ENCODE measurements around the gene RALBP1. TPM values are rescaled to one million over a fixed set of nuclear protein-coding genes. Genes with fewer than 3 reads are reported as not detected.

RALBP1 gene
- total RNA-seq, 3 donors from 2014 or later: 51.1 to 80.3 (median 51.1) TPM

GRCh38 chr18:9530226-9531009 lies 55.1 kb downstream of the RALBP1 start:
- intact Hi-C loops (cut with DNase I, micrococcal nuclease): no loop called here
- no peak overlapping the region for H3K4me3 ChIP-seq
- H3K9me3 ChIP-seq: no peaks in the 10 kb centered on the region
- no peaks in the 10 kb centered on the region for H3K36me3 ChIP-seq (ENCODE audit: low read depth)
- DNase-seq (no peak), ATAC-seq (no peak)
- H3K4me1 ChIP-seq (ENCODE audit: low read depth): no peaks in the 10 kb centered on the region
- TF ChIP-seq CTCF (IDR thresholded peaks at IDR 0.05): no peak

DNA sequence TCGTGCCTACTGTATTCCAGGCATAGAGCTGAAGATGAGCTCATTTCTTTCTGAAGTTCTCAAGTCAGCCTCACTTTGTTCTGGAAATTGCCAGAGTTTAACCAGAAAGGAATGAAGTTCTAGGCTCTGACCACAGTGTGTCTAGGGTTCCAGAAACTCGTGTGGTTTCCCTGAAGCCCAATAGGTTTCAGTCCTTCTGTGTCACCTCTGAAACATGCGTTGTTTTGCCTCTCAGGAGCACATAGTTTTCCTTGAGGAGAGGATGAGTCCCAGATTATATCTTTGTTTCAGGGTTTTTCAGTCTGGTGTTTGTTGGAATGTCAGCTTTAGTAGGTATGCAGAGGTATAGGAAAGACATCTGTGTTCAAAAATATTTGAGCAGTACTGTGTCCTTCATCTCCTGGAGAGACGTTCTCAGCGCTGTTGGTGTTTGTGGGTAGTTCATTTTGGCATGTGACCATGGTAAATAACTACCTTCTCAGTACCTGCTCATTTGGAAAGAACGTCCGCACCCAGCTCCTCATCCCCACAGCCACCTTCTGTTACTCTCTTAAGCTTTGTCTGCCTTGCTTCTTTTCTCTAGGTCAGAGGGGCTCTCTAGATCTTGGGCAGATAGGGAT lies 56.6 kb downstream of the RALBP1 start:
- Histone ChIP-seq H3K4me1 (ENCODE audit: low read depth) (no peaks in the 10 kb centered on the region), H3K4me3 (no peak overlapping the region), H3K9me3 (no peaks in the 10 kb centered on the region), H3K36me3 (ENCODE audit: low read depth) (no peaks in the 10 kb centered on the region)
- DNase-seq: no peak
- TF ChIP-seq CTCF (IDR thresholded peaks at IDR 0.05): no peak
- intact Hi-C loops (cut with DNase I, micrococcal nuclease): no loop called here
- ATAC-seq: no peak

DNA sequence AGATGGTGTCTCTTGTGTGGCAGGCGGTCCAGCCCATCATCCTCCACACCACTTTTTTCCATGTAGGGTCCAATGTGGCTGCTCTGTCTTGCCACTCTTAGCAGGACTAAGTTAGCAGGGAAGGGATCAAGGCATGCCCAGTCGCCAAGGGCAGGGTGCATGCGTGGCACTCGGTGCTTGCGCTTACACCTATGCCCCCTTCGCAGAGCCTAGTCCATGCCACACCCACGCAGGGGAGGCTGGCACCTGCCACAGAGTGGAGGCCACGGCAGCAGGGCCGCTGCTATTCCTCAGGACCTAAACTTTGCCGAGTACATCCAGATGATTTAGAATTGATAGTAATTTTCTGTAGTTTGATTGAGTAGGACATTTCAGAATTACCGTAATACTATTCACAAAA lies 59.5 kb downstream of the RALBP1 start:
- Histone ChIP-seq H3K9me3 (no peaks in the 10 kb centered on the region), H3K36me3 (ENCODE audit: low read depth) (no peaks in the 10 kb centered on the region), H3K4me3 (no peak overlapping the region), H3K4me1 (ENCODE audit: low read depth) (no peaks in the 10 kb centered on the region)
- intact Hi-C loops (cut with DNase I, micrococcal nuclease): no loop called here
- DNase-seq (no peak), ATAC-seq (no peak)
- no peak for TF ChIP-seq CTCF (IDR thresholded peaks at IDR 0.05)

DNA sequence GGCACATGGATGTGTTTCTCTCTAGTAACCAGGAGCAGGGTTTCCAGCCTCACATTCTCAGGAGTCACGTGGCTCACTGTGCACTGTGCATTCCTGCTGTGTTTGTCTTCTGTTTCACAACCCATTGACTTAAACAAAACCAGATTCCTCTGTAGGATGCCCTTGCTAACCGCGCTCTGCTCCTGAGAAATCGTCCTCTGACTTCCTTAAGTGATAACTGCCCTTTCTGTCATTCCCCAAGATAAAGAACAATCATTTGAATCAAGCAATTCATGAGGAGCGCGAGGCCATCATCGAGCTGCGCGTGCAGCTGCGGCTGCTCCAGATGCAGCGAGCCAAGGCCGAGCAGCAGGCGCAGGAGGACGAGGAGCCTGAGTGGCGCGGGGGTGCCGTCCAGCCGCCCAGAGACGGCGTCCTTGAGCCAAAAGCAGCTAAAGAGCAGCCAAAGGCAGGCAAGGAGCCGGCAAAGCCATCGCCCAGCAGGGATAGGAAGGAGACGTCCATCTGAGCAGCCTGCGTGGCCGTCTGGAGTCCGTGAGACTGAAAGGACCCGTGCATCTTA lies 60.2 kb downstream of the RALBP1 start:
- no peak for TF ChIP-seq CTCF (IDR thresholded peaks at IDR 0.05)
- no peak for ATAC-seq
- no peak overlapping the region for H3K4me3 ChIP-seq
- H3K36me3 ChIP-seq (ENCODE audit: low read depth): no peaks in the 10 kb centered on the region
- no peak for DNase-seq
- no peaks in the 10 kb centered on the region for H3K9me3 ChIP-seq
- intact Hi-C loops (cut with DNase I, micrococcal nuclease): no loop called here
- no peaks in the 10 kb centered on the region for H3K4me1 ChIP-seq (ENCODE audit: low read depth)

GRCh38 chr18:9536354-9537152 lies 61.2 kb downstream of the RALBP1 start:
- no peaks in the 10 kb centered on the region for H3K36me3 ChIP-seq (ENCODE audit: low read depth)
- H3K4me1 ChIP-seq (ENCODE audit: low read depth): no peaks in the 10 kb centered on the region
- intact Hi-C loops (cut with DNase I, micrococcal nuclease): no loop called here
- no peak overlapping the region for H3K4me3 ChIP-seq
- H3K9me3 ChIP-seq: no peaks in the 10 kb centered on the region
- no peak for TF ChIP-seq CTCF (IDR thresholded peaks at IDR 0.05)
- ATAC-seq (no peak), DNase-seq (no peak)

Data from mucosa of descending colon (tissue), 3 donors.